BJ (cell line): ENCODE measurements around the gene PDLIM5. TPM values are rescaled to one million over a fixed set of nuclear protein-coding genes. Genes with fewer than 3 reads are reported as not detected.
A peak's percentile ranks its signal among the peaks of the same experiment; 100 is the strongest.

ENCODE experiments used
- CTCF ChIA-PET: fragments of 350-600 bp; formaldehyde crosslinking; extraction: SDS; loops from one replicate; lab custom pipeline; 2021; ENCODE audit warnings: antibody characterized with exemption, inconsistent platforms; lab: Yijun Ruan, JAX
- POLR2A ChIA-PET: fragments of 300-600 bp; sonication (Branson Sonifier 250); formaldehyde crosslinking; extraction: SDS; loops from one replicate; lab custom pipeline; 2021; ENCODE audit warnings: antibody characterized with exemption; lab: Charles Lee
- DNase-seq: peaks from one replicate; pipeline ENCODE4 v3.0.0-alpha.2; 2011; ENCODE audit warnings: low read depth
- H3K27me3 ChIP-seq: 2 replicates; pipeline ENCODE4 v1.6.0; 2011; ENCODE audit warnings: low read length; ENCODE audit not compliant: control insufficient read depth, insufficient read depth
- H3K36me3 ChIP-seq: 2 replicates; pipeline ENCODE4 v1.5.1; 2011; ENCODE audit warnings: low read length; ENCODE audit not compliant: control insufficient read depth, insufficient read depth
- H3K4me3 ChIP-seq: 2 replicates; pipeline ENCODE4 v1.5.1; 2011; ENCODE audit warnings: low read depth, mild to moderate bottlenecking, control low read depth, low read length
- polyA plus RNA-seq: library from polyadenylated mRNA; depleted of rRNA; stranded (reverse); fragments of >200 nt; gene quantifications from 2 replicates; pipeline ENCODE4 v1.2.3, GENCODE V29; 2011
- TF ChIP-seq, protein P1 (sequence below): IDR thresholded peaks from 2 replicates; pipeline ENCODE4 v1.5.1; 2011; ENCODE audit warnings: low read depth, mild to moderate bottlenecking, control low read depth, inconsistent platforms, low read length, moderate library complexity; ENCODE audit not compliant: insufficient read depth

Gene PDLIM5
- polyA plus RNA-seq, 1 experiment = 353 TPM

DNA sequence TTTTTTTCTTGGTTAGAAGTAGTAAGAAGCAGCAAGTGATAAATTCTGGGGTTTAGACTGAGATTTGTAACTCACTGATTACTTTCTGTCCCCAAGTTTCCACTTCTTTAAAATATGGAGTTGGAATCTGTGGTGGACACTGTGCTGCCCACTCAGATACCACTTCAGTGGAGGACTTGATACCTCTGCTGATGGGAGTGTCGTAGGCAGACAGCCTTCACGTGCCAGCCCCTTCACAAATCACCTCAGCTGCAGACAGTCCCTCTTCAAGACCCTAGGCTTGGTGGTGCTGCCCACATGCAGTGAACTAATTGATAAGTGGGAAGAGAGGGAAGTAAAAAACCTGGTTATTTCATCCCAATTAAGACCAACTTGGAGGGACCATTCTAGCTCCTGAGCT lies 139.5 kb downstream of the PDLIM5 start:
- Histone ChIP-seq H3K27me3 (no peaks in the 10 kb centered on the region), H3K4me3 (no peak overlapping the region), H3K36me3 (no peaks in the 10 kb centered on the region; the same call in 1 of the 2 replicates)
- TF ChIP-seq, protein P1, sequence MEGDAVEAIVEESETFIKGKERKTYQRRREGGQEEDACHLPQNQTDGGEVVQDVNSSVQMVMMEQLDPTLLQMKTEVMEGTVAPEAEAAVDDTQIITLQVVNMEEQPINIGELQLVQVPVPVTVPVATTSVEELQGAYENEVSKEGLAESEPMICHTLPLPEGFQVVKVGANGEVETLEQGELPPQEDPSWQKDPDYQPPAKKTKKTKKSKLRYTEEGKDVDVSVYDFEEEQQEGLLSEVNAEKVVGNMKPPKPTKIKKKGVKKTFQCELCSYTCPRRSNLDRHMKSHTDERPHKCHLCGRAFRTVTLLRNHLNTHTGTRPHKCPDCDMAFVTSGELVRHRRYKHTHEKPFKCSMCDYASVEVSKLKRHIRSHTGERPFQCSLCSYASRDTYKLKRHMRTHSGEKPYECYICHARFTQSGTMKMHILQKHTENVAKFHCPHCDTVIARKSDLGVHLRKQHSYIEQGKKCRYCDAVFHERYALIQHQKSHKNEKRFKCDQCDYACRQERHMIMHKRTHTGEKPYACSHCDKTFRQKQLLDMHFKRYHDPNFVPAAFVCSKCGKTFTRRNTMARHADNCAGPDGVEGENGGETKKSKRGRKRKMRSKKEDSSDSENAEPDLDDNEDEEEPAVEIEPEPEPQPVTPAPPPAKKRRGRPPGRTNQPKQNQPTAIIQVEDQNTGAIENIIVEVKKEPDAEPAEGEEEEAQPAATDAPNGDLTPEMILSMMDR = no peak
- no peak for DNase-seq
- POLR2A ChIA-PET = no interaction called here
- CTCF ChIA-PET = interaction anchor here (1.1 kb wide), 1 partner anchor 30 kb away, joined by 3 read pairs; no protein-coding TSS in a partner anchor

DNA sequence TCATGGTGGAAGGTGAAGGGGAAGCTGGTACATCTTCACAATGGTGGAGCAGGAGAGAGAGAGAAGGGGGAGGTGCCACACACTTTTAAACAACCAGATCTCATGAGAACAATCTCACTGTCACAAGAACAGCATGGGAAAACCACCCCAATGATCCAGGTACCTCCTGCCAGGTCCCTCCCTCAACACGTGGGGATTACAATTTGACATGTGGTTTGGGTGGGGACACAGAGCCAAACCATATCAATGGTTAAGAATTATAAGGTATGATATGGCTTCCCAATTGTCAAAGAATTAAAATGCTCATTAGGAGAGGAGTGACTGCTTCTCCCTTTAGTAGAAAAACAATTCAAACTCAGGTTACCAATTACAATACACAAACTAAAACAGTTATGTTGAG lies 143.3 kb downstream of the PDLIM5 start:
- CTCF ChIA-PET = interaction anchor here (0.7 to 1.8 kb wide), 4 partner anchors 184 to 288 kb away, joined by 3 to 9 read pairs (median 4); no protein-coding TSS in a partner anchor
- no peaks in the 10 kb centered on the region; the same call in 1 of the 2 replicates for H3K36me3 ChIP-seq

DNA sequence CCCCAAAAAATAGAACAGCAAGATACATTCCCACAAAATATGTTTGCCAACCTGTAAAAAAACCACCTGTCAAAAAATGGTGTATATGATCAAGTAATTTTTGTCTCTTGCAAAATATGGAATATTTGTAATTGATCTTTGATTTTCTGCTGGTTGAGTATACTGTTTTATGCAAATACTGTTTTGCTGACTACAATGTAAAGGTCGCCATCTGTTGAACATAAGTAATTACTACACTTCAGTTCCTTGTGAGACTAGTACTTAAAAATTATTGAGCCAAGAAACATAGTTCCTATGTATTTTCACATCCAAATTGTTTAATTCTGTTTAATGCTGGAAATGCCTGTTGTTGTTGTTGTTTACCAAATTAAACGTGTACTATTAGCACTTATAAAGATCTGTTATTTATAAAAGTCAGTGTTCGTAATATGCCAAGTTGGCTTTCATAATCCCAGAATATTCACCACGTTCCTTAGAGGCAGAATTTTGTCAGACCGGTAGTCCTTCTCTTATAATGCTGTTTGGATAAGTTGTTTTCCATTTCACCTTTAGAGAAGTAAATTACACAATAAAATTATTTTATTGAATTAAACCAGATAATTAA lies 144.2 kb downstream of the PDLIM5 start:
- CTCF ChIA-PET = interaction anchor here (0.7 to 1.8 kb wide), 4 partner anchors 185 to 289 kb away, joined by 3 to 9 read pairs (median 4); no protein-coding TSS in a partner anchor
- POLR2A ChIA-PET = no interaction called here
- no peaks in the 10 kb centered on the region for H3K27me3 ChIP-seq
- H3K36me3 ChIP-seq = no peaks in the 10 kb centered on the region; the same call in 1 of the 2 replicates
- no peak overlapping the region for H3K4me3 ChIP-seq
- no peak for DNase-seq
- TF ChIP-seq, protein P1 = peak; percentile 53

More for the DNA sequence above, 143.3 kb downstream of the PDLIM5 start:
- no peak for DNase-seq
- POLR2A ChIA-PET = no interaction called here
- Histone ChIP-seq H3K27me3 (no peaks in the 10 kb centered on the region), H3K4me3 (no peak overlapping the region)
- TF ChIP-seq, protein P1 = no peak

DNA sequence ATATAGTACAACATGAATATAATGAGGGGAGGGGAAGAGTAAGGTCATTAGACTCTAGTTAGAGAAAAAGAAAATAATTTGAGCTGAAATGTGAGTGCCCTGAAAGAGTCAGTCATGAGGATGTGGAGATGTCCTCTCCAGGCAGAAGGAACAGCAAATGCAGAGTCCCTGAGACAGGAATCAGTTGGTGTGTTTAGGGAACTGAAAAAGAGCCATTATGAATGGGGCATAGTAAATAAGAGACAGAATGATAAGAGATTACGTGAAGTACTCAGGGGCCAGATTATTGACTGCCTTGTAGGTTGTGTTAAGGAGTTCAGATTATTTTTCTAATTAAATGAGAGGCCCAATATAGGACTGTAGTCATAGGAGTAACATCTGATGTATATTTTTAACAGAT lies 147.0 kb downstream of the PDLIM5 start:
- TF ChIP-seq, protein P1 = no peak
- no peak for DNase-seq
- no peak overlapping the region for H3K4me3 ChIP-seq
- ChIA-PET POLR2A (no interaction called here), CTCF (interaction anchor here (1.4 to 1.9 kb wide), 2 partner anchors 190 to 192 kb away, joined by 4 to 13 read pairs; no protein-coding TSS in a partner anchor)
- no peaks in the 10 kb centered on the region for H3K36me3 ChIP-seq
- H3K27me3 ChIP-seq = no peaks in the 10 kb centered on the region

DNA sequence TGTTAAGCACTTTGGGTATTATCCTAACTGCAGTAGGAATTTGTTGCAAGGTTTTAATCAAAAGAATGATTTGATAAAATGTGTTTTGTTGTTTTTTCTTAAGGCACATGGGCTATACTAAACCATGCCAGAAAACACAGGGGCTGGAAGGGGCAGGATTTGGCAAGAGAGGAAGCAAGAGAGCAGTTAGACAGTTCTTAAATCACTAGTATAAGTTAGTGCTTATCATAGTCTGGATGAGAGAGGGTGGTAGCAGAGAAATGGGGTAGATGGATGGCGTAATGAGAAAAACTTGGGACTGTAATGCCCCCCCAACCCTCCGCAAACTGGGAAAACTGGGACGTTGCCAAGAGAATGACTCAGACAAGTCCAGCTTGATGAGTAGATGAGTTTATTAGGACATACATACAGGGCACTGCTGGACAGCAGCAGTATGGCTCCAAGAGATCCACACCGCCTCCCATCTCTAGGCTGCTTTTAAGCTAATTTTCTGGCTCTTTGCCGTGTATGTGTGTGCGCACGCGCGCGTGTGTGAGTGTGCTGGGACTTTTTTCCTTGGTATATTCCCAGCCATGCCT lies 151.5 kb downstream of the PDLIM5 start:
- Histone ChIP-seq H3K4me3 (no peak overlapping the region), H3K27me3 (no peaks in the 10 kb centered on the region), H3K36me3 (no peaks in the 10 kb centered on the region)
- CTCF ChIA-PET = interaction anchor here (1.1 kb wide), 1 partner anchor 196 kb away, joined by 3 read pairs; no protein-coding TSS in a partner anchor
- TF ChIP-seq, protein P1 = no peak
- POLR2A ChIA-PET = no interaction called here
- no peak for DNase-seq
